ENCODE measurements around the gene MMP11.
A peak's percentile ranks its signal among the peaks of the same experiment; 100 is the strongest.

MMP11 gene

DNA sequence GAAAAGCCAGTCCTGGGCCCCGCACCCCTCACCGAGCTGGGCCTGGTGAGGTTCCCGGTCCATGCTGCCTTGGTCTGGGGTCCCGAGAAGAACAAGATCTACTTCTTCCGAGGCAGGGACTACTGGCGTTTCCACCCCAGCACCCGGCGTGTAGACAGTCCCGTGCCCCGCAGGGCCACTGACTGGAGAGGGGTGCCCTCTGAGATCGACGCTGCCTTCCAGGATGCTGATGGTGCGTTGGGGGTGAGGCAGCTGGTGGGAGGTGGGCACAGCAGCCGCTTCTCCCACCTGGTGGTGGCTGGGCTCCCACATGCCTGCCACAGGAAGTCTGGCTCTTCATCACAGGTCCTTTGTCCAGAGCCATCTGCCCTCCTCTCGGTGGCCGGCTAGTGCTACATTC is 9.6 kb downstream of the MMP11 start:
- DNase-seq, result no peak

DNA sequence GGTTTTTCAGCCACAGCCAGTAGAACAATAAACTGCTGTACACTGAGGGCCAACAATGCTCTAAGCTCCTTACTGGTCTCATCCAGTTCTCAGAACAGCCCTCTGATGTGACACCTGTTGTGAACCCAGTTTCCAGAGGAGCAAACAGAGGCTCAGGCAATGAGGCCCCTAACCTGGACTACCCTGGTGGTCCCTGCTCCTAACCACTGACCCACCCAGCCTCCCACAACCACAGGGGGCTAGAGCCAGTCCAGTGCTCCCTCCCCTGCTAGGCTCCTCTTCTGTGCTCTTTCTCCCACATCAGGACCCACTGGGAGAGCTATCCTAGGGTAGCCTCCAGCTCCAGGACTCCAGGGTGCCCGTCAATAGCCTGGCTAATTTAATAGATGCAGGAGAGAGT is 10.1 kb downstream of the MMP11 start:
- DNase-seq, result no peak

DNA sequence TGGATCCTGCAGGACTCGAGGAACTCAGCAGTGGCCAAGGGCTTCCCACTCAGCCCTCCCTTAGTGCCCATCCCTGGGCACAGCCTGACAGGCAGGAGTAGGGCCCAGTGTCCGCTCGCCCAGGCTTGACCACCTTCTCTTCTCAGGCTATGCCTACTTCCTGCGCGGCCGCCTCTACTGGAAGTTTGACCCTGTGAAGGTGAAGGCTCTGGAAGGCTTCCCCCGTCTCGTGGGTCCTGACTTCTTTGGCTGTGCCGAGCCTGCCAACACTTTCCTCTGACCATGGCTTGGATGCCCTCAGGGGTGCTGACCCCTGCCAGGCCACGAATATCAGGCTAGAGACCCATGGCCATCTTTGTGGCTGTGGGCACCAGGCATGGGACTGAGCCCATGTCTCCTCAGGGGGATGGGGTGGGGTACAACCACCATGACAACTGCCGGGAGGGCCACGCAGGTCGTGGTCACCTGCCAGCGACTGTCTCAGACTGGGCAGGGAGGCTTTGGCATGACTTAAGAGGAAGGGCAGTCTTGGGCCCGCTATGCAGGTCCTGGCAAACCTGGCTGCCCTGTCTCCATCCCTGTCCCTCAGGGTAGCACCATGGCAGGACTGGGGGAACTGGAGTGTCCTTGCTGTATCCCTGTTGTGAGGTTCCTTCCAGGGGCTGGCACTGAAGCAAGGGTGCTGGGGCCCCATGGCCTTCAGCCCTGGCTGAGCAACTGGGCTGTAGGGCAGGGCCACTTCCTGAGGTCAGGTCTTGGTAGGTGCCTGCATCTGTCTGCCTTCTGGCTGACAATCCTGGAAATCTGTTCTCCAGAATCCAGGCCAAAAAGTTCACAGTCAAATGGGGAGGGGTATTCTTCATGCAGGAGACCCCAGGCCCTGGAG is 10.9 kb downstream of the MMP11 start:
- no peak for DNase-seq

DNA sequence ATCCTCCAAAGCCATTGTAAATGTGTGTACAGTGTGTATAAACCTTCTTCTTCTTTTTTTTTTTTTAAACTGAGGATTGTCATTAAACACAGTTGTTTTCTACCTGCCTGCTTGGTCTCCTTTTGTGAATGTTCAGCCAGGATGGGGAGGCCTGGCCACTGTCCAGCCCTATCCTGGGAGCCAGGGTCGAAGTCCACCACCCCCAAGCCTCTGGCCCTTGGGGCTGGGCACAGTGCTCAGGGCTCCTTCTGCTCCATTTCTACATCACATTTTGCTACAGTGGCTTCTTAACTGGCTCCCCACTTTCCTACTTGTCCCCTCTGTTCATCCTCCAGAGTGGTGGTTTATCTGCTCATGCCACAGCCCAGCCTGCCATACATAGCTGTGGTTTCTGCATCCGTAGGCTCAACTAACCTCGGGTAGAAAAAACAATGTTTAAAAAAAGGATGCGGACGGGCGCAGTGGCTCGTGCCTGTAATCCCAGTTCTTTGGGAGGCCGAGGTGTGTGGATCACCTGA is 11.6 kb downstream of the MMP11 start:
- no peak for DNase-seq

DNA sequence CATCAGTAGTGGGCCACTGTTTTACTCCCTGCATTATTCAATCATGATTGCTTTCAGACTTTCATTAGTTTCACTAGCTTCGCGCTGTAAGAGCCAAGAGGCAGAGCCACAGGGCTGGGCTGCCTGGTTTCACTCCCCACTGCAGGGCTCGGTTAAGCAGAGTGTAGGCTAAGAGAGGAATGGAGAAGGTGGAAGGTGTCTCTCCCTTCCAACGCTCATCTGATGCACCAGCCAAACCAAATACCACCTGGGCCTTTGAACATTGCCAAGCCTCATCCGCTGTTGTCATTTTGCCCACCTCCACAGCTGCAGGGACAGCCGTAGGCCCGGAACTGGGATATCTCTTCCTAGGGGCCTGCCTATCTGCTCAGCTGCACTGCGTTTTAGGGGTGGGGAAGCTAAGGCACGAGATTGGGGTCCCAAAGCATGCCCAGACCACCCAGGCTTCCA is 13.6 kb downstream of the MMP11 start:
- DNase-seq, result peak; percentile 50

DNA sequence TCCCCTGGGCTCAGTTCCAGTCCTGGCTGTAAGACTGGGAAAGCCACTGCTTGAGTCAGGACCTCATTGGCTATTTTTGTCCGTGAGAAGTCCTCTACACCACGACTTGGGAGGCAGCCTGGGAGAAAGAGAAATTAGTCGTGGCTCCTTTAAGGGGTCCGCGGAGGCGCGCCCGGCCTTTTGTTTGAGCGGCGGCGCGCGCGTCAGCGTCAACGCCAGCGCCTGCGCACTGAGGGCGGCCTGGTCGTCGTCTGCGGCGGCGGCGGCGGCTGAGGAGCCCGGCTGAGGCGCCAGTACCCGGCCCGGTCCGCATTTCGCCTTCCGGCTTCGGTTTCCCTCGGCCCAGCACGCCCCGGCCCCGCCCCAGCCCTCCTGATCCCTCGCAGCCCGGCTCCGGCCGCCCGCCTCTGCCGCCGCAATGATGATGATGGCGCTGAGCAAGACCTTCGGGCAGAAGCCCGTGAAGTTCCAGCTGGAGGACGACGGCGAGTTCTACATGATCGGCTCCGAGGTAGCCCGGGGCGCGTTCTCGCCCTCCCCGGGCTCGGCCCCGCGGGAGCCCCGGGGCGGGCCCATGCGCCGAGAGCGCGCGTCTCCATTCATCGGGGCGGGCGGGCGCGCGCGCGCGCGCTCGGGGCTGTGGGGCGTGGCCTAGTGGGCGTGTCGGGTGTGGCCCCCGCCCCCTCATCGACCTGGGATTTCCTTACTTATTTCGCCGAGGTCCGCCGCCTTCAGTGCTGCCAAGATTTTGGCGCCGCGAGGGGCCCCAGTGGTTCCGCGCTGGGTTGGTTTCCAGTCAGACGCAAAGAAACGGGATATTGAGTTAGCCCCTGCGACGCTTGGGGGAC is 14.3 kb downstream of the MMP11 start, which contains the start of gene SMARCB1:
Gene SMARCB1, plus strand, starts transcription at position 215 of the 848 bp plus-strand sequence. Its CDS starts 204 bp downstream, at position 419.
- DNase-seq, result peak; percentile 94

DNA sequence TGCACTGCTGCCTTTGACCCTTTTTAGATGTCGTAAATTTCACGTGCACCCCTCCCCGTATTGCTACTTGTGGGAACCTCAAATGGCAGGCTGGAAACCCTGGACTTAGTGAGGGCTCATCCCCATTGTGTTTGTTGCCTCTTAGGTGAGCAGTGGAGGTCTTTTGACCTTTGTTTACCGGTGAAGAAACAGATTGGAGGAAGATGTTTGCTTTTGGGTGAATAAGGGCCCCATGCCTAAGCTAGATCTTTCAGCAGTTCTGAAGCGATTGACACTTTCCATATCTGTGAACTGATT is 14.9 kb downstream of the MMP11 start:
- DNase-seq, result no peak

DNA sequence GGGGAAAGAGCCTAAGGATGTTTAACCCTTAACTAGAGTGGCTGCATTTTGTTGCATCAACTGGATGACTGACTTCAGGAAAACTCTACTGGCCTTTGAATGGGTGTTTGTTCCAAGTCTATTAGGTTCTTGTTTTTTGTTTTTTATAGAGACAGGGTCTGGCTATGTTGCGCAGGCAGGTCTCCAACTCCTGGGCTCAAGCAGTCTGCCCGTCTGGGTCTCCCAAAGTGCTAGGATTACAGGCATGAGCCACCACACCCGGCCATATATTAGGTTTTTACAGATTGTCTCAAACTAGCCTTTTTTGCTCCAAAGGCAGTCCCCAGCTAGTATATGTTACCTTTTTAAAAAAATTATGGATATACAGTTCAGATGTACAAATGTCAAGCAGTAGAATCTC is 15.3 kb downstream of the MMP11 start:
- no peak for DNase-seq

DNA sequence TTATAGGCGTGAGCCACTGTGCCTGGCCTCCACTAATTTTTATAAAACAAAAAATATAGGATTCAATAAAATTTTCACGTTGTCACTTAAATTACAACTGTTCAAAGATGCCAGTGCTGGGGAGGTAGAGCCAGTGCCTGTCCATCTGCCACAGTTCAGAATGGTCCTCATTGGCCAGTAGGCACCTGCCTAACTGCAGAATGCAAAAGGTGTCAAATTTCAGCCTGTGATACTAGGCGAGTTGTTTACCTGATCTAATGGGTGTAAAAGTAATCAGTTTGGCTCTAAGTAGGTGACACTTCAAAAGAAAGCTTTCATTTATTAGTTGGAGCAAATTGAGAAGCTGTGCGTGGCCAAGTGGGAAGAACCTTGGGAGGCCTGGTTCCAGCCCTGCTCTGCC is 16.5 kb downstream of the MMP11 start:
- no peak for DNase-seq

DNA sequence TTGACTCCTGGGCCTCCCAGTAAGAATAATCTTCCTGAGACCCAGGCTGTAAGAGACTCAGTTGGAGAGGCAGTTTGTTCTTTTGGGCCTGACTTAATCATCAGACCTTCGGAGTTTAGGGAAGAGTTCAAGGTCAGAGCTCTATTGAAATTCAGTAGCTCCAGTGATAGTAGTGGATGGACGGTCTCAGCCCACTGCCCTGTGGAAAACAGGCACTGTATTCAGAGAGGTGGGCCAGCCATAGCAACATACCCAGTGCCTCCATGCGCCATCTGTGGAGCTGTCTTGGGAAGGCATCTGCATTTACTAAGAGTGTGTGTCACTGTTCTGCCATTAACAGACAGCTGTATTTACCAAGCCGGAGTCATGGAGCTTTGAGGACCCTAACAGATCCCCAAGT is 17.0 kb downstream of the MMP11 start:
- DNase-seq, result no peak

DNA sequence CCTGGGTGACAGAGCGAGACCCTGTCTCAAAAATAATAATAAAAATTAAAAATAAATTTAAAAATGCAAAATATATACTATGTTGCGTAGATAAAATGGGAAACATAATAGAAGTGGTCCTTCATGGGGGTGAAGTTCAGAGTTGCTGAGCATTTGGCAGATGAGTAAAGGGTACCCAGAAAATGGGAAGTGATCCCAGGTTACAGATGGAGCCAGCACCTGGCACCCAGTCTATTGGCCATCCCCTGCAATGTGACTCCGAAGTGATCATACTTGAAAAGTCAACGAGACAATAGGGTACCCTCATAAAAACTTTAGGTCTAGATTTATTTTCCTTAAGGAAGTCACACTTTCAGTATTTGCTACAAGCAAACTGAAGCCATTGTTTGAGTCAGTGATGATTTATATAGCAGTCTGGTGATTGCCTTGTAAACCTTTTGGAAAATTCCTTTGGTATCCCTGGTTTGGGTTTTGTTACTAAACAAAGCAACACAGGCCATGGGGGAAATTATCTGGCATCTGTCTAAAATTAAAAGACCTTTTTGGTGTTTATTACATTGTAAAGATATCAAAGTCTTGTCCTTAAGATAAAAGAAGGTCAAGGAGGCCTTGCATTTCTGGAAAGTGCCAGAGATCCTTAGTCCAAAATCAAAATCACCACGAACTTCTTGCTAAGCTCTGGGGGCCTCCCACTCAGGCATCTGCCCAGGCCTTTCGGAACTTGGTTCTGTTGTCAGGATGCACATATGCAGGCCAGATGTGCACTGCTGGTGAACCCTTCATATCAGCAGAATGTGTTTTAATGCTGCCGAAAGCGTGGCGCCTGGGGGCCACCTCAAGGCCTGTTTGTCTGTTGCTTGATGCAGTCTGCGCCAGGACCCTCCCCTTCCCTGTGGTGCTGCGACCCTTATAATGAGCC is 18.4 kb downstream of the MMP11 start:
- DNase-seq, result no peak

DNA sequence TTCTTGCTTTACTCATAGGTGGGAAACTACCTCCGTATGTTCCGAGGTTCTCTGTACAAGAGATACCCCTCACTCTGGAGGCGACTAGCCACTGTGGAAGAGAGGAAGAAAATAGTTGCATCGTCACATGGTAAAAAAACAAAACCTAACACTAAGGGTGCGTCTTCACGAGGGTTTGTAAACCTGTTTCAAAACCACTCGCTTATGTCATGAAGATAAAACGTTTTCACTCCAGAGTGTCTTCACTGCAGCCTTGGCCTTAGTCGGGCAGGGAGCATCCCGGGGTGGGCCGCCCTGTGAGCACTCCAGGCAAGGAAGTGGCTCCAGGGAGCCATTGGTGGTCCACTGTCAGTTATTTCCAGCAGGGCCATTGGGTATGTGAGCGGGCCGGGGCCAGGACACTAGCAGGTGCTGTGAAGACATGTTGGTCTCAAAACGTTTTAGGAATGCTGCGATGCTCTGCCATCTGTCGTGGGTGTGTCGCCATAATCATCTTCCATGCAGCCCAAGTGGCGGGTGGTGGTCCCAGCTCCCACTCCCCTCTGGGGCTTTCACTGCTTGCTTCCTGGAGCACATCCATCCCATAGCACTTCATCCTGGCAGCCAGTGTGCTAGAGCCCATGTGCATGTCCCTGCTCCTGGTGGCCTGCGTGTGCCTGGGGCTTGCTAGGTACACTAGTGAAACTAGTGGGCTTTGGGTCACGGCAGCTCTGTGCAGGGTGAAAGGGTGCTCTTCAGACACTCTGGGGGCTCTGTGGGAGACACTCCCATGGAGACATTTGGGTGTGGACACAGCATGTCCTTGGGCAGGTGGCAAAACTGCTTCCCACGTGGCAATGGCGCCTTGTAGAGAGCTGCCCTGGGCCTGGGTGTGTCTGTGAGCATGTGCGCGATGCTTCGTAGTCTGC is 19.3 kb downstream of the MMP11 start:
- no peak for DNase-seq

DNA sequence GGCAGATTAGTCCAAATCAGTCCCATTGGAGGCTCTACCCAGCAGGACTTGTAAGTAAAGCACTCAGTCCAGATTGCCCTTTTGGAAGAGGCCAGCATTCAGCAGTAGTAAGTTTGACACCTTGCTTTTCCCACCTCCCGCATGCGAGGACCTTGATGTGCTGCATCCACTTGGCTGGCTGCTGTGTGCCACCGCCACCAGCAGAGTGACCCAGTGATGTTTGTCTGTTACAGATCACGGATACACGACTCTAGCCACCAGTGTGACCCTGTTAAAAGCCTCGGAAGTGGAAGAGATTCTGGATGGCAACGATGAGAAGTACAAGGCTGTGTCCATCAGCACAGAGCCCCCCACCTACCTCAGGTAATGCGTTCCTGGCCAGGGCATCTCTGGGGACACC is 20.7 kb downstream of the MMP11 start:
- DNase-seq, result no peak

DNA sequence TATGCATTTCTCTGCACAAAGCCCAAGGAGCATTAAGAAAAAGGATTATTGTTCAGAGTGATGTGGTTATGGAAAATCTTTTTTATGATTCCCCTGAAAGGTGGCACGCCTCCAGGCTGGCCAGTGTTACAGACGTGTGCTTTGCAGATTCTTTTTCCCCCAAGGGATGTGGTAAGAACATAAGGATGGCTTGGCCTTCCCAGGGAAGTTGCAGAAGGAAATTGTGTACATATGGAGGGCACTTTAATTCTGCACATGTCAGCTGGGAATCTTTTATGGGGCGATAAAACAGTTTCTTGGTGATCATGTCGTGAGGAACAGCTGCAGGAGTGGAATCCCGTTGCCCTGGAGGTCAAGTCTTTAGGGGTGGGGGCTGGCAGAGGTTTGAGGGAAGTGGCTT is 23.8 kb downstream of the MMP11 start:
- no peak for DNase-seq

DNA sequence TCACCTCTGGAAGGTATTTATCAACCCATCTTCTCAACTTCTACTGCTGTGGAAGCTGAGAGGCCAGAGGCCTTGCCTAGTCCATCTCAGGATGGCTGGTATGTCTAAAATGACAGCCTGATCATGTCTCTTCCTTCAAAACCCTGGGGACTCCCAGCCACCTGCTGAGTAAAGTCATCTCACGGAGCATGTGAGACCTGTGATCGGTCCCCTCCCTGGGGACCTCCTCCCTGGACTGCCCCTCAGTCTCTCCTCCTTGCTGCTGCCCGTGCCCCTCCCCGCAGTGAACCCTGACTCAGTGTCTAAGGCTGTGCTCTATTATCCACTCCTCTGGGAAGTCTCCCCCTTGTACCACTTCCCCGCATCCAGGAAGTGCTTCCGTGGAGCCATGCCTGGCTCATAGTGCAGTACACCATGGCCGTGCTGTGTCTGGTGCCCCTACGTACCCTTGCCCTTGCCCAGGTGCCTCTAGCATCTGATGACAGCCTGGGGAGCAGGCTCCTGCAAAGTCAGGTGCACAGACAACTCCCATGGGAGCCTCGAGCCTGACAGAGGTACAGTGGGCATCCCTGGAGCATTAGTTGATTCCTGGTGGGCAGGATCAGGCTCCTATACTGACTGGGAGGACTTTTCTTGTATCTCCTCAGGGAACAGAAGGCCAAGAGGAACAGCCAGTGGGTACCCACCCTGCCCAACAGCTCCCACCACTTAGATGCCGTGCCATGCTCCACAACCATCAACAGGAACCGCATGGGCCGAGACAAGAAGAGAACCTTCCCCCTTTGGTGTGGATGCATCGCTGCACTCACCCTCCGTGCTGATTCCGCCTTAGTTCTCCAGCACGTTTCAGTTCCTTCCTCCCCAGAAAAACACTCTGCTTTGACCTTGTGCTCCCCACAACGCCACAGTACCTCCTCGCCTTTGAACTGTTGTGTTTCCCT is 27.9 kb downstream of the MMP11 start:
- DNase-seq, result no peak

DNA sequence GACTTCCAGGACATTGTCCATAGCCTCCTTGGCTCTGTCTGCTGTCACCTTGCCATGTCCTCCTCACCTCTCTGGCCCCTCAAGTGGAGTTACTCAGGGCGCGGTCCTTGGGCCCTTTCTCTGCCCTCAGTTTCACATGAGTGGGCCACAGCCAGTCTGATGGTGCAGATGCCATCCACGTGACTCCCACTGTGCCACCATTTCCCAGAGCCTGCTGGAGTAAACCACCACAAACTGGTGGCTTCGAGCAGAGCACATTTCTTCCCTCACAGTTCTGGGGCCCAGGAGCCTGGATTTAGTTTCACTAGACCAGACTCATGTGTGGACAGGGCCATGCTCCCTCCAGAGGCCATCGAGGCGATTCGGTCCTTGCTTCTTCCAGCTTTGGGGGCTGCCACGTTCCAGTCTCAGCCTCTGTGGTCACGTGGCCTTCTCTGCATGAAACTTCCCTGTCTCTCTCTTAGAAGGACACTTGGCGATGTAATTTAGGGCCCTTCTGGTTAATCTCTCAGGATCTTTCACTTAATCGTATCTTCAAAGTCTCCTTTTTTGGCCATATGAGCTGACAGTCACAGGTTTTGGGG is 28.7 kb downstream of the MMP11 start:
- DNase-seq, result no peak

DNA sequence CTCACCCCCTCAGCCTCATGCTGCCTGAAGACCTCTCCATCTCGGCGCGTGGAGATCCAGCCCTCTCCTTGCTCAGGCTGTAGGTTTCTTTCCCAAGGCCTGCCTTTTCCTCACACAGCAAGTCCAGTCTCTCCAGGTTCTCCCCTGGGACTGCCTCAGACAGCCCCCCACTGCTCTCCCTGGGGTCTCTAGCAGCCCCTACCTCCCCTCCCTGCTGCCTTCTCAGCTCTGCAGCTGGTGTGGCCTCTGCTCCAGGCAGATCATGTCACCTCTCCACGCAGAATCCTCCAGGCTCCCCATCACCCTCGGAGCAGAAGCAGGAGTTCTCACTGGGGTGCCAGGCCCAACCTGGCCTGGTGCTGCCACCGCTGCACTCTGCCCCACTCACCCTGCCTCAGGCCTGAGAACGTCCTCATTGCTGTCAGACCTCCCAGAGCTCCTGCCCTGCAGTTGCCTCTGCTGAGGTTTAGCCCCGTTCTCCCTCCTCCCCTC is 29.3 kb downstream of the MMP11 start:
- no peak for DNase-seq

DNA sequence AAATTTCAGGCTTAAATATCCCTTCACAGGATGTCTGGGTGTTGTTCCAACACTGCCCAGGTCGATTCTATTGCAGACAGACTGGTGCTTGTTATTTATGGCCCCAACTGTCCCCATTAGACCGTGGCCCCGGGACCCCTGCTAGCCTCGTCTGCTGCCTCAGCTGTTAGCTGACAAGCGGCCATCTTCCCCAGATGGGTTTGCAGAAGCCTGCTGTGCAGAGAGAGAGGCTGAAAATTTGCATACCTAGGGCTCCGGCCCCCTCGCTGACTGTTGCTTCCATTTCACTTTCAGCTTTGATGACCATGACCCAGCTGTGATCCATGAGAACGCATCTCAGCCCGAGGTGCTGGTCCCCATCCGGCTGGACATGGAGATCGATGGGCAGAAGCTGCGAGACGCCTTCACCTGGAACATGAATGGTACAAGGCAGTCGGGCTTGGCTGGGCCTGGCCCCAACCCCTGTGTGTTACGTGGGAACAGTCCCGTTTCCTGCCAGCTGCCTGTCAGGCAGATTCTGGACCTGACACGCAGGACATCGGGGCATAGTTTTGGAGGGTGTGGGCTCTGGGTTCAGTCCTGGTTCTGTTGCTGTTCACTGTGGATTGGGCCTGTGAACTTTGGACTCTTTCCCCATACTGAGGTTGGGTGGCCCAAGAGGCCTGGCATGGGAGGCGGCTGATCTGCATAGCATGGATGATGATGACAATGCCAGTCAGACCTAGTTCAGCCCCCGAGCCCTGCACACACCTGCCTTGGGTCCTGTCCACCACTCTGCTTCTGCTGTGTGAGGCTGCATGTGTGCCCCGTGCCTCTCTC is 30.6 kb downstream of the MMP11 start:
- no peak for DNase-seq

DNA sequence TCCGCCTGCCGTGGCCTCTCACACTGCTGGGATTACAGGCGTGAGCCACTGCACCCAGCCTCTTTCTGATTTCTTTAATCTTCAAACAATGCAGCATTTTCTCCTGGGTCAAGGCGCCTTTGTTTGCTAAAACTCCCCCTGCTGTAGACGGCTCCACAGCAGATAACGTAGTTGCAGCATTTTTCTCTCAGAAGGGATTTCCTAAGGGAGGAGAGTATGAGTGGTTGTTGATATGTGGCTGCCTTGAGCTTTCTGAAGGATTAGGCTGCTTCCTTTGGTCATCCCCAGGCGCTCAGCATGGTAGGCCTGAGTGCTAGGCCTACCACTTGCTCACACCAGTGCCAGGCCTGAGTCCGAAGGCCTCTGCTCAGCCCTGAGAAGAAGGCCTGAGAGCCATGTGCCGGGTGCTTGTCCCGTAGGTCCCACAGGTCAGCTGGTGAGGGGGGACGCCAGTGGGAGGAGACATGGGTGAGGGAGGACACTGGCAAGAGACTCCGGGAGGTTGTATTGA is 32.2 kb downstream of the MMP11 start:
- DNase-seq, result no peak
